ENCODE data around the gene LRRC70.
"Not testable (repeated sequence)": the region's sequence is repeated elsewhere in the genome, so short reads cannot be mapped to it uniquely, and the experiment has no call there.

The LRRC70 gene

DNA sequence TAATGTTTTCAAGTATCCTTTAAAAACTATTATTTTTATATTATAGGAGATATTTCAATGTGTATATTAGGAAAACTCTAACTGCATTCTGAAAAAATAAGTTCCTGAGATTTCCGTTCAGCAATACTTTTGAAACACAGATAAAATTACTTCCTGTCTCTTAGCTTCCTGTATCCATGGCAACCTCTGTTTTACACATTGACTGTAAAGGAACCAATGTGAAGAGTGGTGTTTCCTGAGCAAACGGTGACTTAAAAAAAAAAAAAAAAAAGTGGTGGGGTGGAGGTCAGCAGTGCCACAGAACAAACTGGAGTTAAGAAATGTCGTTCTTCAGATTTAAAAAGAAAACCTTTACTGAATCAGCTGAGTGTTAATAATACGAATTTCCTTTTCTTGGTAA is at the start of gene LRRC70:
Gene LRRC70 (plus strand): TSS at position 280 of the 400 bp plus-strand sequence. CDS start 620 bp downstream, outside the sequence.
- peak; percentile 88 for DNase-seq

- DNase-seq, result no peak
Measured at GRCh38 chr5:62533597-62533996, 45.0 kb upstream of the LRRC70 start.

DNA sequence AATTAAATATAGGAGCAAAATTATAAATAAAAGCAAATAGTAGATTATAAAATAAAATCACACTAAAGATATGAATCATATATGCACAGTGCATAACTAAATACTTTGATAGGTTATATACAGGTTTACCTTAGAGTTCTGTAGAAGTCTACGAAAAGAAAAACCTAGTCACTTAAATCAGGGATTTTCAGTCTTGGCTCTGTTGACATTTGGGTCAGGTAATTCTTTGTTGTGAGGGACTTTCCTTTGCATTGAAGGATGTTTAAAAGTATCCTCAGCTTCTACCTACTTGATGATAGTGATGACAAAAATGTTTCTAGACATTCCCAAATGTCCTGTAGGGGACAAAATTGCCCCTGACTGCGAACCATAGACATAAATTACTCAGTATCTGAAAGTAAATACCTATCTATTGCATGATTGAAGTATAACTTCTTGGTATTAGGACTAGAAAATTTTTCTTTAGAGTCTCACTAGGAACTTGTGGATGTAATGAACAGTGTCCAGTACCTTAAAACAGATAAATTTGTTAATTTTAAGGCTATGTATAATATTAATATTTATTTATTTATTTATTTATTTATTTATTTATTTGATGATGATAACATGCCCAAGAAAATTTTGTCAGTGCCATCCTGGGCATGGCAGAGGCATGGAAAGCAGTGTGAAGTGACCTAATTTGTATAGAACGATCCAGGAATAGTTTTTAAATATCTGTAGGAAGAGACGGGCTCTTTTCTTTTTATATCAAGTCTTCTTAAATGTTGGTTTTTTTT is 44.0 kb upstream of the LRRC70 start:
- DNase-seq, result no peak

DNA sequence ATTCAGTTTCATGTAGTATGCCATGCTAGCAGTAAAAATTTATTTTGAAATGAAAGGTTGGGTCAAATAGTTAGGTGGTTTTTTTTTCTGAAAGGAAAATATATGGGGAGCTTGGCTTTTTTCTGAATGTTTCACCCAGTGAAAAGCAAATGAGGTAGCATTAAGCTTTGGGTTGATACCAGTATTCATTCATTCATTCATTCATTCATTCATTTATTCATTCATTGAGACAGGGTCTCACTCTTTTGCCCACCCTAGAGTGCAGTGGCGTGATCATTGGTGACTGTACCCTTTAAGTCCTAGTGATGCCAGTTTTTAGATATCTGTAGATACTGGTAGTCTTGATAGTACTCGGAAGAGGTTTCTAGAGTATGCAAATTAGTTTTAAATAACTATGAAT is 42.4 kb upstream of the LRRC70 start:
- DNase-seq, result no peak

GRCh38 chr5:62536783-62537182 is 41.8 kb upstream of the LRRC70 start:
- DNase-seq, result no peak

GRCh38 chr5:62538017-62538942 is 40.3 kb upstream of the LRRC70 start:
- DNase-seq, result no peak

DNA sequence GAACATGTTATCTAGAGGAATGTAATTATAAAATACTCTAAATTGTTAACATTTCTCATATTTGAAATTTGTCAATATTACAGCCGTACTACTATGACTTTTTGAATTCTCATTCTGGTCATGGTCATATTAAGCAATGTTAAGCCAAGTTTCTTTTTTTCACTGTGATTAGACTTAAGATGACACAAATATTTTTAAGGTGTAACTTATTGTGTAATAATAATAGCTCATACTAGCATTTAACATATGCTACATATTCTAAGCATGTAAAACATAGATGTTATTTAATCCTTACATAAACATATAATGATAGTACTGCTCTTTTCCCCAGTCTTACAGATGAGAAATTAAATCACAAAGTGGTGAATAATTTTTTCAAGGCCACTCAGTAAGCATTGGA is 35.9 kb upstream of the LRRC70 start:
- DNase-seq, result no peak

GRCh38 chr5:62547945-62548630 is 30.5 kb upstream of the LRRC70 start:
- no peak for DNase-seq

DNA sequence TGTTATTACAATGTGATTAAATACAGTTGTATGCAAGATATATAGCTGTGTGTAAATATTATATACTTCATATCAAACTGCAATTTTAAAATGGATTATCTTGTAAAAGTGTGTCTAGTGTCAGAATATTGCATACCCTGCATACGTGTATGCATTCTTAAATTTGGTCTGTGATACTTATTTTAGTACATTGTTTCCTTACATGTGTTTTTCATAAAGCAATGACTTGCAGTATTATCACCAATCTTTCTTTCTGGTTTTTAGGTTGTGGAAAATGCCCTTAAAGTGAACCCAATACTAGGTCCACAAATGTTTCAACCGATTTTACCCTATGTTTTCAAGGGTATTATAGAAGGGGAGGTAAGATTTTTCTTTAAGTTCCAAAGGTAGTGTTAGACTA is 28.5 kb upstream of the LRRC70 start:
- DNase-seq, result no peak

GRCh38 chr5:62555930-62556329 is 22.7 kb upstream of the LRRC70 start:
- DNase-seq, result no peak

DNA sequence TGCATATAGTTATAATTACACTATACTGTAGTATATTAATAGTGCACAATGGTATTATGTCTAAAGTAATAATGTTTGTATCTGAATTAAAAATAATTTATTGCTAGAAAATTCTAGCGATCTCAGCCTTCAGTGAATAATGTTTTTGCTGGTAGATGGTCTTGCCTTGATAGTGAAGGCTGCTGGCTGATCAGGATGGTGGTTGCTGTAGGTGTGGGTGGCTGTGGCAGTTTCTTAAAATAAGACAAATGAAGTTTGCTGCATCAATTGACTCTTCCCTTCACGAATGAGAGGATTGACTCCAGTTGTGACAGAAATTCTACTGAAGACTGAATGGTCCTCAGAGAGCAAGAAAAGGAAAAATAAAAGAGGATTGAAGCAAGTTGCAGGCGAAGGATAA is 19.7 kb upstream of the LRRC70 start:
- no peak for DNase-seq

- no peak for DNase-seq
Measured at GRCh38 chr5:62560786-62561185, 17.8 kb upstream of the LRRC70 start.

GRCh38 chr5:62561896-62562295 is 16.7 kb upstream of the LRRC70 start:
- no peak for DNase-seq

DNA sequence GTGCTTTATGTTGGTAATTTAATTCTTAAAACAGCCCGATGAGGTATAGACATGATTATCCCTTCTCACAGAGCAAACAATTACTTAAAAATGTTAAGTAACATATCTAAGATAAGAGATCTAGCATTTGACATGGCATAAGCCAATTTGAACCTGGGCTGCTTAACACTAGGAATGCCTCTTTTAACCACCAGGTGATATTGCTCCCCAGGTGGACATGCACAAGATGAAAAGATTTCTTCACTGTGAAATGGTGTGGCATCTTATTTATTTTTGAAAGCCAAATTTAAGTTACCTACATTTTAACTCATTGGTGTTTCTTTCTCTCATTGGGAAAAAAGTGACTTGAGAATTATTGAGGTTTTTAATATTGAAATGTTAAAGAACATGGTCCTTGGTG is 15.8 kb upstream of the LRRC70 start:
- no peak for DNase-seq

GRCh38 chr5:62564101-62564500 is 14.5 kb upstream of the LRRC70 start:
- DNase-seq, result no peak

- DNase-seq, result not testable (repeated sequence)
Measured at GRCh38 chr5:62565740-62566139, 12.9 kb upstream of the LRRC70 start.

DNA sequence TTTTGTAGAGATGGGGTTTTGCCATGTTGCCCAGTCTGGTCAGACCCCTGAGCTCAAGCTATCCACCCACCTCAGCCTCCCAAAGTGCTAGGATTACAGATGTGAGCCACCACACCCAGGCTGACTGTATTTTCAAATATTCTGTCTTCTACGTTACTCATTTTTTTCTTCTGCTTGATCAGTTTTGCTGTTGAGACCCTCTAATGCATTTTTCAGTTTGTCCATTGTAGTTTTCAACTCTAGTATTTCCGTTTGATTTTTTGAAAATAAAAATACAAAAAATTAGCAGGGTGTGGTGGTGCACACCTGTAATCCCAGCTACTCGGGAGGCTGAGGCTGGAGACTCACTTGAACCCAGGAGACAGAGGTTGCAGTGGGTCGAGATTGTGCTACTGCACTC is 10.5 kb upstream of the LRRC70 start:
- no peak for DNase-seq

- DNase-seq, result no peak
Measured at GRCh38 chr5:62568800-62569432, 9.7 kb upstream of the LRRC70 start.

- DNase-seq, result no peak
Measured at GRCh38 chr5:62569470-62569869, 9.1 kb upstream of the LRRC70 start.

DNA sequence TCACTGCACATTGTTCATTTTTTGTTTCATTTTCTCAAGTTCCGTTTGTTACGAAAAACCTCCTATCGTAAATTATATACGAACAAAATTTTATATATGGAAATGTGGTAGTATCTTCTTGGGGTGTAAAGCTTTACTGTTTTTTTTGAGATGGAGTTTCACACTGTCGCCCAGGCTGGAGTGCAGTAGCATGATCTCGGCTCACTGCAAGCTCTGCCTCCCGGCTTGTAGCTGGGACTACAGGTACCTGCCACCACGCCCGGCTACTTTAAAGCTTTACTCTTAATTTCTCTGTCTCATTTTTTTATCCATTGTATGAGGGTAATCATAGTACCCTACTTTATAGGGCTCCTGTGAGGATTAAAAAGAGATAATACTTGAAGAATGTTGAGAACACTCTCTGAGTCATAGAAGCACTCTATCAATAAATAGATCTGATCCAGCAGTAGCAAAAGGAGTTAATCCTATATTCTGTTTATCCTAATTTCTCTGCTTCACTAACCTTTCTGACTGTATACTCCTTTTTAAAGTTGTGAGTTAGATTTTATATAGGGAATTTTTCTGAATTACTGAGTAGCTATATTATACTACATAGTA is 5.6 kb upstream of the LRRC70 start:
- DNase-seq, result no peak

GRCh38 chr5:62574599-62574998 is 4.0 kb upstream of the LRRC70 start:
- no peak for DNase-seq

GRCh38 chr5:62575066-62575465 is 3.6 kb upstream of the LRRC70 start:
- DNase-seq, result no peak

GRCh38 chr5:62575489-62575888 is 3.1 kb upstream of the LRRC70 start:
- no peak for DNase-seq
